ENCODE measurements around the gene MCM10.

DNA sequence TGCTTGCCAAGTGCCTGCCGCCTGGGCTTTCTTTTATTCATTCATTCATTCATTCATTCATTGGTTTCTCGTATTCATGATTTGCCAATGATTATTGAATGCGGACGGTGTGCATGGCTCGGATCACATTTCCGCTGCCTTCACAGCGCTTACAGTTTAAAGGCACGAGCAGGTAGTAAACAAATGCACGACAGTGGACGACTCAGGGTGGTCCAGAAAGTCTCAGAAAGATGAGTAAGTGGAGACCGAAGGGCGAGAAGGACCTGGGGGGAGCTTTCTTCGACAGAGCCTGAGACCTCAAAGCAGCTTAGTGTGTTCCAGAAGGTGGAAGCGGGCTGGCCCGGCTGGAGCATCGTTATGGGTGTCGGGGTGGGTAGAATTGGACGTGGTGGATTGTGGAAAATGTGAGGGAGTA, 506 bp downstream of the MCM10 start:
- TF ChIP-seq, protein P1, sequence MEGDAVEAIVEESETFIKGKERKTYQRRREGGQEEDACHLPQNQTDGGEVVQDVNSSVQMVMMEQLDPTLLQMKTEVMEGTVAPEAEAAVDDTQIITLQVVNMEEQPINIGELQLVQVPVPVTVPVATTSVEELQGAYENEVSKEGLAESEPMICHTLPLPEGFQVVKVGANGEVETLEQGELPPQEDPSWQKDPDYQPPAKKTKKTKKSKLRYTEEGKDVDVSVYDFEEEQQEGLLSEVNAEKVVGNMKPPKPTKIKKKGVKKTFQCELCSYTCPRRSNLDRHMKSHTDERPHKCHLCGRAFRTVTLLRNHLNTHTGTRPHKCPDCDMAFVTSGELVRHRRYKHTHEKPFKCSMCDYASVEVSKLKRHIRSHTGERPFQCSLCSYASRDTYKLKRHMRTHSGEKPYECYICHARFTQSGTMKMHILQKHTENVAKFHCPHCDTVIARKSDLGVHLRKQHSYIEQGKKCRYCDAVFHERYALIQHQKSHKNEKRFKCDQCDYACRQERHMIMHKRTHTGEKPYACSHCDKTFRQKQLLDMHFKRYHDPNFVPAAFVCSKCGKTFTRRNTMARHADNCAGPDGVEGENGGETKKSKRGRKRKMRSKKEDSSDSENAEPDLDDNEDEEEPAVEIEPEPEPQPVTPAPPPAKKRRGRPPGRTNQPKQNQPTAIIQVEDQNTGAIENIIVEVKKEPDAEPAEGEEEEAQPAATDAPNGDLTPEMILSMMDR (IDR thresholded peaks at IDR 0.05), result no peak
- TF ChIP-seq POLR2AphosphoS5 (IDR thresholded peaks at IDR 0.05; ENCODE audit: insufficient read depth in 1 of 2, low read depth in 1 of 2), result no peak

Measured in vagina (tissue), 2 donors.